RWPE2 (cell line): ENCODE measurements around the gene PCBP3.

ENCODE experiments used
- ATAC-seq: fragments of 200-7000 bp; cut with Tn5 transposase; 3 replicates; pipeline ENCODE4 v1.9.1; 2021; ENCODE audit warnings: low read depth
- DNase-seq: peaks from one replicate; pipeline ENCODE4 v3.0.0-alpha.2; 2020; ENCODE audit warnings: low spot score
- H3K27ac ChIP-seq: fragments of 450-650 bp; 2 replicates; pipeline ENCODE4 v1.5.1; 2017; ENCODE audit warnings: mild to moderate bottlenecking; ENCODE audit not compliant: poor library complexity, severe bottlenecking
- H3K27me3 ChIP-seq: fragments of 250-450 bp; sonication (Bioruptor Pico); 2 replicates; pipeline ENCODE4 v1.5.1; 2021; ENCODE audit warnings: mild to moderate bottlenecking, moderate library complexity; ENCODE audit not compliant: insufficient read depth, poor library complexity, severe bottlenecking
- H3K36me3 ChIP-seq: fragments of 250-450 bp; sonication (Bioruptor Pico); 2 replicates; pipeline ENCODE4 v1.5.1; 2020; ENCODE audit warnings: low read depth, mild to moderate bottlenecking, moderate library complexity
- H3K4me1 ChIP-seq: fragments of 250-450 bp; sonication (Bioruptor Pico); 2 replicates; pipeline ENCODE4 v1.5.1; 2021; ENCODE audit warnings: mild to moderate bottlenecking, moderate library complexity; ENCODE audit not compliant: insufficient read depth, poor library complexity, severe bottlenecking
- H3K4me3 ChIP-seq: fragments of 250-450 bp; sonication (Bioruptor Pico); 2 replicates; pipeline ENCODE4 v1.5.1; 2021; ENCODE audit warnings: mild to moderate bottlenecking, moderate library complexity; ENCODE audit not compliant: severe bottlenecking
- H3K9me3 ChIP-seq: fragments of 250-450 bp; sonication (Bioruptor Pico); 2 replicates; pipeline ENCODE4 v1.5.1; 2021; ENCODE audit warnings: mild to moderate bottlenecking, moderate library complexity; ENCODE audit not compliant: severe bottlenecking
- TF ChIP-seq, protein P1 (sequence below): fragments of 450-650 bp; IDR thresholded peaks from one replicate; pipeline ENCODE4 v1.5.1; 2017; ENCODE audit warnings: mild to moderate bottlenecking, moderate library complexity; ENCODE audit not compliant: poor library complexity, severe bottlenecking

The PCBP3 gene

DNA sequence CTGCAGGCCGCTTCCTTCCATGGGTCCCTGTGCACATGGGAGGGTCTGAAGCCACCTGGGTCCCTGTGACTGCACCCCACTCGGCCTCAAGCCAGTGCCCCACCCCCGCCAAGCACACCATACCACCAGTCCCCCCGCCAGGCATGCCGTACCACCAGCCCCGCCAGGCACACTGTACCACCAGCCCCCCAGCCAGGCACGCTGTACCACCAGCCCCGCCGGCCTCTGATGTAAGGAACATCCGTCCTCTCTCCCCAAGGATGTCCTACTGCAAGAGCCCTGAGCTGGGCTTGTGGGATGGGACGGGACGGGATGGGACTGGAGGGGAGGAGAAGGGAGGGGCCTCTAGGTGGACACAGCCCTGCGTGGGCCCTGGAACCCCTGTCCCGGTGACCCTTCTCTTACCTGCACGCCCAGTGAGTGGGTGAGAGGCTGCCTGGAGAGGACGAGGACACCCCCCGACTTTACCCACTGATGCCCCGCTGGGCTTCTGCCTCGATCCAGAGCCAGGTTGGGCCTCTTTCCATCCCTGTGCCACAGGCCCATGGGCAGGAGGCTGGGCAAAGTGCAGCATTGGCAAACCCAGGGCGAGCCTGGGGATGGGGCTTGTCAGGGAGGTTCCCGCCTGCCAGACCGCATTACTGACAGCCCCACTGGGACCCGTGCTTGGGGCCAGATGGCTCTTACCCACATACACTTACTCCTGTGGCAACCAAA lies 297.3 kb downstream of the PCBP3 start:
- ATAC-seq (no peak), DNase-seq (no peak)
- no peaks in the 10 kb centered on the region for H3K4me1 ChIP-seq
- H3K27ac ChIP-seq, result no peak overlapping the region
- H3K9me3 ChIP-seq, result no peaks in the 10 kb centered on the region
- no peak overlapping the region for H3K4me3 ChIP-seq
- TF ChIP-seq, protein P1, sequence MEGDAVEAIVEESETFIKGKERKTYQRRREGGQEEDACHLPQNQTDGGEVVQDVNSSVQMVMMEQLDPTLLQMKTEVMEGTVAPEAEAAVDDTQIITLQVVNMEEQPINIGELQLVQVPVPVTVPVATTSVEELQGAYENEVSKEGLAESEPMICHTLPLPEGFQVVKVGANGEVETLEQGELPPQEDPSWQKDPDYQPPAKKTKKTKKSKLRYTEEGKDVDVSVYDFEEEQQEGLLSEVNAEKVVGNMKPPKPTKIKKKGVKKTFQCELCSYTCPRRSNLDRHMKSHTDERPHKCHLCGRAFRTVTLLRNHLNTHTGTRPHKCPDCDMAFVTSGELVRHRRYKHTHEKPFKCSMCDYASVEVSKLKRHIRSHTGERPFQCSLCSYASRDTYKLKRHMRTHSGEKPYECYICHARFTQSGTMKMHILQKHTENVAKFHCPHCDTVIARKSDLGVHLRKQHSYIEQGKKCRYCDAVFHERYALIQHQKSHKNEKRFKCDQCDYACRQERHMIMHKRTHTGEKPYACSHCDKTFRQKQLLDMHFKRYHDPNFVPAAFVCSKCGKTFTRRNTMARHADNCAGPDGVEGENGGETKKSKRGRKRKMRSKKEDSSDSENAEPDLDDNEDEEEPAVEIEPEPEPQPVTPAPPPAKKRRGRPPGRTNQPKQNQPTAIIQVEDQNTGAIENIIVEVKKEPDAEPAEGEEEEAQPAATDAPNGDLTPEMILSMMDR, result no peak
- H3K36me3 ChIP-seq, result no peaks in the 10 kb centered on the region
- H3K27me3 ChIP-seq, result no peaks in the 10 kb centered on the region

DNA sequence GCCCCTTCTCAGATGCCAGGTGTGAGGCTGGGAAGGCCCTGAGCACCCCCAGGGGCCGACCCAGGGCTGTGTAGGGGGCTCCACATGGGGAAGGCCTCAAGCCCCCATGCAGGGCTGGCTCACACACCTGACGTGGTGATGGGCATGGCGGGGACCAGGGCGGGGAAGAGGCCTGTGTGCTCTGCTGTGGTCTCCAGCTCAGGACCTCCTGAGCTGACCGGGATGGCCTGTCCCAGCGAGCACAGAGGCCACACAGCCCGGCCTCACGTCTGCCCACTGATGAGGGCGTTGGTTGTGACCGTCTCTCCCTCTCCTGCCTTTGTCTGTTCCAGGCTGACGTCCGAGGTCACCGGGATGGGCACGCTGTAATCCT lies 297.8 kb downstream of the PCBP3 start:
- H3K27ac ChIP-seq, result no peak overlapping the region

DNA sequence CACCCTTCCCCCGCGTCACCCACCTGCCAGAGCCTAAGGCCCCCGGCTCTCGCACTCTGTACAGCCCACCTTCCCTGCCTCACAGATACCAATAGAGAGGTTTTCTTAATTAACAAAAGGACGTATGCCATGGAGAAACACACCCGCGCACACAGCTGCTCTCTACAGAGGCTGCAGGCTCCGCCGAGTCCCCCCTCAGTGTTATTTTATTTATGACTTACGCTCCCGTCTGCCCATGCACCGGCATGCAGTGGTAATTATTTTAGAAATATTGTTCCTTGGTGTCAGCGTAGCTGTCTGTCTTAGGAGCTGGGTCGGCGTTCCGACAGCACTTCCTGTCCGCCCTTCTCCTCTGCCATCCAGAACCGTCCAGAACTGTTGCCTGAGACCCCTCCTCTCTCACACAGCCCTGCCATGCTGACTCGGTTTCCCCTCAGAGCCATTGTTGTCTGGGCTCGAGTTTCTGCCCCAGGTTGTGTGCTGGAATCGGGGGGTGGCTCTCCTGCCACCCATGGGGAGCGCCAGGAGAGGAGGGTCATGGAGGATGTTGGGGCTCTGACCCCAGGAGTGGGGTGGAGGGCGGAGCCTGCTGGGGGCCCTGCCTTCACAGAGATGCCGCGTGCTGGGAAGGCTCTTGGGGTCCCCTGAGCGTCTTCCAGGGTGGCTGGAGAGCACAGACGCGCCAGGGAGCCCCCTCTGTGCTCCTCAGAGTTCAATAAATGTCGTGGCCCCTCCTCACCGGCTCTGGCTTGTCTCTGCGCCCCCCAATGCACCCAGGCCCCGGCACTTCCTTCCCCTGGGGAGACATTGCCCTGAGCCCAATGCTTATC lies 298.4 kb downstream of the PCBP3 start:
- TF ChIP-seq, protein P1, result no peak
- Histone ChIP-seq H3K36me3 (no peaks in the 10 kb centered on the region), H3K27me3 (no peaks in the 10 kb centered on the region), H3K4me1 (no peaks in the 10 kb centered on the region), H3K9me3 (no peaks in the 10 kb centered on the region), H3K27ac (no peak overlapping the region), H3K4me3 (no peak overlapping the region)
- no peak for DNase-seq
- no peak for ATAC-seq

More for the DNA sequence above, 297.8 kb downstream of the PCBP3 start:
- Histone ChIP-seq H3K4me1 (no peaks in the 10 kb centered on the region), H3K36me3 (no peaks in the 10 kb centered on the region), H3K4me3 (no peak overlapping the region), H3K27me3 (no peaks in the 10 kb centered on the region), H3K9me3 (no peaks in the 10 kb centered on the region)
- DNase-seq, result no peak
- no peak for ATAC-seq
- TF ChIP-seq, protein P1, result no peak

DNA sequence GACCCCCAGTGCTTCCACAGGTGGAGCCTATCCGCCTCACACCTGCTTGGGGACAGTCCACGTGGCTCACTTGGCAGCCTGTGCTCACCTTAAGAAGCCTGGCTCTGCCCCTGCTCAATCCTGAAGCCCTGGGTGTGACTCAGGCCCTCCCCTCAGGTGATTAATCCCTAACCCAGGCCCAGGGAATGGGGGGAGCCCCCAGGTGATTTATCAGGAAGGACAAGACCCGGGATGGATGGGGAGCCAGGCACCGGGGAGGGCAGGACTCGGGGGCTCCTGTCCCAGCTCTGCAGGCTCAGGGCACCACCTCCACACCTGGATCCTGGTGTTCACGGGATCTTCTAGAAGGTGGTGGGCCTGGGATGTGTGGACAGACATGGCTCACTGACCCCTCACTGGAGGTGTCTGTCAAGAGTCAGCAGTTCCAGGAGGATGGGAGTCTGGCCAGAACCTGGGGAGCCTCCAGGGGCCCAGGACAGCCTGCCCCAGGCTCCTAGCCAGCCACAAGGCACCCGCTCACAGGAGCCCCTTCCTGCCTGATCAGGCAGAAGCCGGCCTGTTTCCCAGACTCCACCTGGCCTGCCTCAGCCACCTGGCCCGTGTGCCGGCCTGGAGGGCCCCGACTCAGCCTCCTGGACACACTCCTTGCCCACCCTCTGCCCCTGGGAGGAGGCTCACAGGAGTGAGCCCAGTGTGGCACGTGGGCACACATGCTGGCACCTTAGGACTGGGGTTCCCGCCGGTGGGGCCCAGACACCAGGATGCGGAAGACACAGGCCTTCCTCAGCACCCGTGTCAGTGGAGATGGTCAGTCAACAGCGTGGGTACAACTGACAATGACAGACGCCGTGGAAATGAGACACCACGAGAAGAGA lies 299.5 kb downstream of the PCBP3 start:
- Histone ChIP-seq H3K36me3 (no peaks in the 10 kb centered on the region), H3K27ac (no peak overlapping the region), H3K4me3 (no peak overlapping the region), H3K9me3 (no peaks in the 10 kb centered on the region), H3K4me1 (no peaks in the 10 kb centered on the region), H3K27me3 (no peaks in the 10 kb centered on the region)
- peak; percentile 46; the same call in 1 of the 3 replicates for ATAC-seq
- no peak for DNase-seq
- TF ChIP-seq, protein P1, result no peak
